ENCODE measurements around the gene KCTD11. TPM values are rescaled to one million over a fixed set of nuclear protein-coding genes. Genes with fewer than 3 reads are reported as not detected.

Gene KCTD11
- total RNA-seq, 1 donor from 2014 or later, result 23.3 TPM

- Mint-ChIP-seq H3K4me1 (ENCODE audit: low read depth) (peaks cover 16% of the 10 kb centered on the region), H3K9me3 (ENCODE audit: low read depth) (no peaks in the 10 kb centered on the region), H3K4me3 (ENCODE audit: unreplicated experiment) (no peak overlapping the region), H3K36me3 (ENCODE audit: low read depth) (peaks cover 10% of the 10 kb centered on the region), H3K27me3 (ENCODE audit: low read depth) (no peaks in the 10 kb centered on the region), H3K27ac (ENCODE audit: unreplicated experiment) (no peak overlapping the region)
- no peak for DNase-seq (ENCODE audit: low spot score)
- no peak for TF ChIP-seq CTCF (IDR thresholded peaks at IDR 0.05)
Measured at GRCh38 chr17:7389924-7390910, 38.3 kb downstream of the KCTD11 start.

GRCh38 chr17:7391307-7391706 is 39.3 kb downstream of the KCTD11 start:
- Mint-ChIP-seq H3K36me3 (ENCODE audit: low read depth) (peaks cover 10% of the 10 kb centered on the region), H3K27ac (ENCODE audit: unreplicated experiment) (no peak overlapping the region), H3K4me3 (ENCODE audit: unreplicated experiment) (no peak overlapping the region), H3K9me3 (ENCODE audit: low read depth) (no peaks in the 10 kb centered on the region), H3K27me3 (ENCODE audit: low read depth) (no peaks in the 10 kb centered on the region), H3K4me1 (ENCODE audit: low read depth) (peaks cover 20% of the 10 kb centered on the region)
- no peak for DNase-seq (ENCODE audit: low spot score)
- TF ChIP-seq CTCF (IDR thresholded peaks at IDR 0.05), result no peak

DNA sequence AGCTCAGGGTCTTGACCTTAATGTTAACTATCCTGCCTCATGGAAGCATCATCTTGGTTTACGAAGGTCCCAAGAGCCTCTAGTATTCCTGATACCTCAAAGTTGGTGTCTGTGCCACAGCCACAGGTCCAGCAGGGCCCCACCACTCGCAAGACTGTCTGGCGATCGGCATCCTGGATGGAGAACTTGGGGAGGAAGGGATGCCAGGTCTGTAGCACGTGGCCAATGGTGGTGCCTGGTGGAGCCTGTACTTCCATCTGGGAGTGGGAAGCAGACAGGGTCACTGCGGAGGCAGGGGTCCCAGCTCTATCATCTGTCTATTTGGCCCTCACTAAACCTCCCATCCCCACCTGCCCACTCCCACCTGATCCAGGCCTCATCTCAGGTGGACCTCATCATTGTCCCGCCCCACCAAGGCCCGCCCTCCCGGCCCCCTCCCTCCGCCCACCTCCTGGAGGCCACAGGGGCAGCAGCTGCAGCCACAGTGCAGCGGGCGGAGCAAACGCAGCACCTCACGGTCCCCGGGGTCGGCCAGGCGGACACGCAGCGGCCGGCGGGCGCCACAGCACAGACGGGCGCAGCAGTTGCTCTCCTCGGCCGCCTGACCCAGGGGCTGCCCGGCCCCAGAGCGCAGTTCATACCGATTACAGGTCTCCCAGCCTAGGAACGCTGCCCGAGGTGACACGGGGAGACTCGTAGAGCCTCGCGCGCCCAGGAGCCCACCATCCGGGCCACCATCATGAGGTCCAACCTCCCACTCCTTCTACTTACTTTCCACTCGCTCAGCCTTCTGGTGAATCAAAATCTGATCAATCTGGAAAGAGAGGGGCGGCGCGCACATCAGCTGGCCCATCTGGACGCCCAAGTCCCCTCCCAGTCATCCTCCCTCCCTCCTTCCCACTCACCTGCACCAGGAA is 41.0 kb downstream of the KCTD11 start:
- Mint-ChIP-seq H3K4me1 (ENCODE audit: low read depth) (peaks cover 20% of the 10 kb centered on the region), H3K27me3 (ENCODE audit: low read depth) (no peaks in the 10 kb centered on the region), H3K4me3 (ENCODE audit: unreplicated experiment) (peak overlapping the region; percentile 91), H3K27ac (ENCODE audit: unreplicated experiment) (no peak overlapping the region), H3K36me3 (ENCODE audit: low read depth) (peaks cover 8% of the 10 kb centered on the region), H3K9me3 (ENCODE audit: low read depth) (no peaks in the 10 kb centered on the region)
- no peak for DNase-seq (ENCODE audit: low spot score)
- no peak for TF ChIP-seq CTCF (IDR thresholded peaks at IDR 0.05)

GRCh38 chr17:7393613-7394451 is 41.9 kb downstream of the KCTD11 start:
- TF ChIP-seq CTCF (IDR thresholded peaks at IDR 0.05), result peak; percentile 29
- peak overlapping the region; percentile 91 for H3K4me3 Mint-ChIP-seq (ENCODE audit: unreplicated experiment)
- DNase-seq (ENCODE audit: low spot score), result no peak

More at GRCh38 chr17:7393613-7394451, 41.9 kb downstream of the KCTD11 start:
- Mint-ChIP-seq H3K4me1 (ENCODE audit: low read depth) (peaks cover 20% of the 10 kb centered on the region), H3K36me3 (ENCODE audit: low read depth) (peaks cover 8% of the 10 kb centered on the region), H3K27me3 (ENCODE audit: low read depth) (no peaks in the 10 kb centered on the region), H3K9me3 (ENCODE audit: low read depth) (no peaks in the 10 kb centered on the region), H3K27ac (ENCODE audit: unreplicated experiment) (no peak overlapping the region)

All from chondrocyte (in vitro differentiated cells).